Hematopoietic multipotent progenitor cell treated with erythropoietin and hydrocortisone succinate and interleukin-3 and kit ligand, for 6 days (in vitro differentiated cells): ENCODE data around the gene FAT1.

Source experiments
- DNase-seq: peaks from one replicate; pipeline ENCODE4 v3.0.0-alpha.2; 2015

FAT1 gene

DNA sequence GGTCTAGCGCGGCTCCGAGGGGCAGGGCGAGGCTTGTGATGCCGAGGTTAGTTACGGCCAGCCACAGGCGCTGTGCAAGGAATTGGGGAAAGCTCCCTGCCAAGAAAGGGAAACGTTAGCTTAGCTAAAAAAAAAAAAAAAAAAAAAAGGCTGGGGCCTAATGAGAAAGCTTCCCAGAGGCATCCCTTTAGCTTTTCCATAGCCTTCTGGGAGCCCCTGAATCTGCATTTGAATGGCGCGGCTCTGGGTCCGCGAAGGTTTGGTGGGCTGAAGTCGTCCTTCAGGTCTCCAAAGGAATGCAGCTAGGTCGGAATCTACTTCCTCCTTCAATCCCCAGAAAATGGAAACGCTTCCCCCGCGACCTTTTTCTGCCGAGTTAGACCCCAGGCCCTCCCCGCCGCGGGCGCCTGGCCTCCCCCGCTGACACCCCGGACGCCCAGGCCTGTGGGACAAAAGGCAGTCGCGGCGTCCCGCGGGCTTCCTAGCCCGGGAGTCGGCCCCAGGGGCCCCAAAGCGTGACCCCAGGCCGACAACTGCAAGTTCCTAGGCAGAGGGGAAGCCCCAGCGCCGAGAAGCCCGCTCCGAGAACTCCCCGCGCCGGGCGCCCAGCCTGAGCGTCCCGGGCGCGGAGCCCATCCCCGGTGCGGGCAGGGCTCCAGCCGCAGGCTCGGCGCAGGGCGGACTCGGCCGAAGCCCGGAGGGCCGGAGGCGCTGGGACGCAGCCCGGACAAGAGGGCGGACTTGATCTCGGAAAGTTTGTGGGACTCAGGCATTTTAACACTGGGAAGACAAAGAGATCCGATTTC, 605 bp upstream of the FAT1 start:
- DNase-seq, result no peak

DNA sequence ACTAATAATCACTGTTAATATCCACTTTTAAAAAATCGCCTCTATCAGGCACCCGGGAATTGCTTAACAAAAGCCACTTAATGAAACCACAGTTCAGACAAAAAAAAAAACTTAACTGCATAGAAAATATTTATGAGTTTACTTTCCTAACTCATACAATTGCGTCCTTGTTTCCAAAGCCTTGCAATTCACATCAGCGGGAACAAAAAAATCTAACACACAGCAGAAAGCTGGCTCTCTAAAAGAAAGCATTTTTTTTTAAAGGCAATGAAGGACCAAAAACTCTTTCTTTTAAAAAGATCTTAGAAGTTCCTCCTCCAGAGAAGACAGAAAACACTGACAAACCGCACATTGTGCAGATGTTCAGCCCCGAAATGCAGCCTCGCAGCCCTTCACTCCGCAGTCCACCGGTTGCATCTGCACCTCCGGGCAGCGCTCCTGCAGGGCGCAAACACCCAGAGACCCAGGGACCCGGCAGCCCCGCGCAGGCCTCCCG, 812 bp downstream of the FAT1 start:
- DNase-seq, result no peak

GRCh38 chr4:186719925-186720694, 3.5 kb downstream of the FAT1 start:
- peak; percentile 51 for DNase-seq

GRCh38 chr4:186717556-186717955, 6.1 kb downstream of the FAT1 start:
- DNase-seq, result no peak

DNA sequence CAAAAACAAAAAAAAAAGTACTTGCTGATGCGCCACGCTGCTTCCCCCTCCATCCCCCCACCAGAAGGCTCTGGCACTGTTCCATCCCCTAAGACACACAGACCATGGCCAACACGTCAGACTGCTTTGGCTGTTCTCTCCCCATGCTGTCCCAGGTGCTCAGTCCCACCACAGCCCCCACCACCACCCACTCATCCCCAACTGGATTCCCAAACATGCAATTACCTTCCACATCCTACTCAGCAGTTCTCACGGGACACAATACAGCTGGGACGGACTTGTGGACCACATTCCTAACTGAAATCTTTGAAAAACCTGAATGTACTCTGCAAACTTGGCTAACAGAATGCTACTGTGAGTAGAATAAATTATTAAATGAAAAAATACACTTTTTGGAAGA, 8.6 kb downstream of the FAT1 start:
- no peak for DNase-seq

DNA sequence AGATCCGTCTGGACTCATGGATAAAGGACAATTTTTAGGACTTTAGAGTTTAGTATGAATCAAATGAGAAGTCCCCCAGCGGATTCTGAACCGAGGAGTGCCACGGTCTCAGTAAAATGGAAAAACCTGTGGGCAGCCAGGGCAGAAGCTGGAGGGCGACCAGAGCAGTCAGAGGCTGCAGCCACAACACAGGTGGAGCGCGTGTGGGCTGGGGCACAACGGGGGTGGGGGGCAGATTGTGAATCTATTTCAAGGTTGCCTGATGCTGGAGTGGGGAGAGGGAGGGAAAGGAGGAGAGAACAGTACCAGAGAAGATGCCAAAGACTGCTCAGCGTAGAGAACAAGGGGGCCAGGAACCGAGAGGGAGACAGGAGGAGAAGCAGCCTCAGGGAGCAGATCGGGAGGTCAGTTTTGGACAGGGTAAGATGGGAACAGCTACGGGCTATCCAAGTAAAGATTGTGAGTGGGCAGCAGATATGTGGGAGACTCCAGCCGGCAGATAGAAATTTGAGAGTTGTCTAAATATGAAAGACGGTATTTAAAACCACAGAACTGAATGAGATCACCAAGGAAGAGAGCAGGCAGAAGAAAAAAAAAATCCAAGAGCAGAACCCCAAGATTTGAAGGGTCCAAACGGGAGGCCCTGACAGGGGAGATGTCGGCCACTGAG, 9.5 kb downstream of the FAT1 start:
- no peak for DNase-seq

DNA sequence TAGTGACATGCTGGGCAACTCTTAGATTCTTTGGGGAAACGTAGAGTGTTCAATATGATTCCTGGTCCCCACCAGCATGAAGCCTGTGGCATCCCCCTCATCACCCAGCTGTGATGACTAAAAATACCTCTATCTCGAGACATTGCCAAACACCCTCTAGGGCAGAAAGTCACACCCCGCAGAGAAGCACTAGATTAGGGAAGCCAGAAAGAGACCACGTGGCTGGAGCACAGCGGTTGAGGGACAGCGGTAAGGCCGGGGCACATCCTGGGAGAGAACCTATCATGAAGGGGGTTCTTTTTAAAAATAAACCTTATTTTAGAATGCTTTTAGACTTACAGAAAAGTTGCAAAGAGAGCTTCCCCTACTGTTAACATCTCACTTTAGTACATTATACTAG, 11.0 kb downstream of the FAT1 start:
- no peak for DNase-seq

GRCh38 chr4:186710521-186711119, 13.0 kb downstream of the FAT1 start:
- no peak for DNase-seq

DNA sequence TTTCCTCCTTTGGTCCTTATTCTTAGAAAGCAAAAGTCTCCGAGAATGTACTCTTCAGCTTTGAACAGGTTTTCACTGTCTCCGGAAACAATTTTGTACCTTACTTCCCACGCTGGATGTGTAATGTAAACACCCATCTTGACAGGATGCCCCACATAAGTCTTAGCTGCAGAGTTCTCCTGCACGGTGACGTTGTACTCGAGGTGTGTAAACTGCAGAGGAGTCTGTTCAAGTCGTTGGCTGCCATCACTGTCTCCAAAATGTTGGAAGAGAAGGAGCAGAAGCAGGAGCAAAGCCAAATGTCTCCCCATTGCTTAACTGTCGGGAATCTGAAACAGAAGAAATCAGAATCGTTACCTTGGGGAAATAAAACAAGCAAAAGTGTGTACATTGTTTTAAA, 14.1 kb downstream of the FAT1 start:
- no peak for DNase-seq

- no peak for DNase-seq
Measured at GRCh38 chr4:186708554-186708953, 15.1 kb downstream of the FAT1 start.

DNA sequence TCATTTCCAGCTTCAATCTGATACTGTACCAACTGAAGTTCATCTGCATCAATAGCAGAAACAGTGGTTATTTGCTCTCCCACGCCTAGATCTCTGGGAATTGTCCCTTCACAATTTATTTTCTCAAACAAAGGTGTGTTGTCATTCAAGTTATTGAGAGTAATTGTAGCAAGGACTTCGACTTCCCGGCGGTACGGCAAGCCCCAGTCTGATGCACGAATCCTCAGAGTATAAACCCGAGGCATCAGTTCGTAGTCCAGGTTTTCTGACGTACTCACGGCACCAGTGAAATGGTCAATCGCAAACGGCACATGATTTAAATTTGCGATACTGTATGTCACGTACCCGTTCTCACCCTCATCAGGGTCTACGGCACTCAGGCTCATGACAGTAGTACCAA, 15.7 kb downstream of the FAT1 start:
- no peak for DNase-seq

GRCh38 chr4:186707574-186707973, 16.1 kb downstream of the FAT1 start:
- DNase-seq, result no peak

- DNase-seq, result no peak
Measured at GRCh38 chr4:186704057-186704456, 19.6 kb downstream of the FAT1 start.

DNA sequence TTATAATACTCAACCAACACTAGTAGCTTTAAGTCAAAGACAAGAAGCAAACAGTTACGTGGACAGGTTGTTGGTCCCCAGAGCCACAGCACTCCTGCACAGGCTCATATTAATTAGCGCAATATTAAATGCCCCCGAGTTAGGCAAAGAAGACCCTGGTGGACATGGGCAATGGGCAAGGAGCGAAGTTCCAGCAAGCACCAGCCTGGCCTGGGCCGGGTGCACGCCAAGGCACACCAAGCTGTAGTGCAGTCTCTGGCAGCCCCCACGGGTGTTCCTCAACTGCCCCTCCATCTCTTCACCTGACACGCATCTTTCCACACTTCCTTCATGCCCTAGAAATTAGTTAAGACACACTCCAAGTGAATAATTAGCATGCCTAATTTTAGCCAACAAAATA, 20.1 kb downstream of the FAT1 start:
- no peak for DNase-seq

- DNase-seq, result no peak
Measured at GRCh38 chr4:186702940-186703339, 20.7 kb downstream of the FAT1 start.

DNA sequence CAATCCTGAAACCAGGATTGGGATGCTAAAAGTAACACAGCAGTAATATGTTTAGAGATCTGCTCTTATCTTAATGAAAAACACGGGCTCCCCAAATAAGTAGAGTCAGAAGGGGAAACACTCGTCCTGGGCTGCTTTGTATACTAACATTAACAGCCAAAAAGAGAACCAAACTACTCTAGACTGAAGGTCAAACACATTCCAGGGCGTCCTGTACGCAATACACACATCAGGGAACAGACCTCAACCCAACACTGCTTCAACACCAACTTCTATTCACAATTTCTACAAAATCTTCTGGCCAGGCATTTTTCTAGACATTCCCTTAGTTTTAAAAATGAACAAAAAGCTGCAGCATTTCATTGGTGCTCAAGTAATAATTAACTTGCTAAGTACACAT, 21.4 kb downstream of the FAT1 start:
- no peak for DNase-seq

- DNase-seq, result no peak
Measured at GRCh38 chr4:186701788-186702187, 21.9 kb downstream of the FAT1 start.

GRCh38 chr4:186701273-186701672, 22.4 kb downstream of the FAT1 start:
- no peak for DNase-seq

DNA sequence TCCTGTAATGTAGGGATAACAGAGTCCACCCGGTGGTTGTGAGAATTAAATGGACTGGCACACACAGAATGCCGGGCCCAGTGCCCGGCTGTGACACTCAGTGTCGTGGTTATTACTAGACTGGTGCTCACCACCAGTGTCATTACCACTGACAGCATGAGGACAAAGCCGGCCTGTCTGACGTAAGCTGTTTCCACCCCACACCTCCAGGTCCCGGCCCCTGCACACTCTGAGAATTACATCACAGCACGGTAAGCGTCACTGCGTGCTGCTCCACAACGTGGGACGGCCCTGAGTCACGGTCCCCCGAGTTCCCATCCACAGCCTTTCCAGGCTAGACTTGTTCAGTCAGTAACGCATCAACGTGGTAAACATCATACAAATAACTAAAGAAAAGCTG, 22.9 kb downstream of the FAT1 start:
- no peak for DNase-seq

GRCh38 chr4:186699881-186700397, 23.7 kb downstream of the FAT1 start:
- DNase-seq, result no peak

GRCh38 chr4:186699298-186699697, 24.4 kb downstream of the FAT1 start:
- no peak for DNase-seq

DNA sequence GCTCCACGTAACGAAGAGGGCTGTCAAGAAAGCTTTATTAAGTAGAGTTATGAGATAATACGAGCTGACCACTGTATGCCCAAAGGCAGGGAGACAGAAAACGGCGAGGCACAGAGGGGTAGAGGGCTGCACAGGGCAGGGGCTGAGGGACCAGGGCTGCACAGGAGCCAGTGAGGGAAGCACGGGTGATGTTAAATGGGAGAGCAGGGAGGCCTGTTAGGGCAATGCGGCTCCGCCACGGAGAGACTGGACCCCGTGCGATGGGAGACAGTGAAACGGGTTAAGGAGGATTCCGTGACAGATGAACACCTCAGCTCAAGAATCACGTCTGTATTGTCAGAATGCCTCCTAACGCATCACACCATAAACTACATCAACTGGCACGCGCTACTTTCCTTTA, 25.1 kb downstream of the FAT1 start:
- DNase-seq, result no peak

- no peak for DNase-seq
Measured at GRCh38 chr4:186698028-186698427, 25.6 kb downstream of the FAT1 start.
